GM21717 (cell line): ENCODE data around the gene CCDC40.

Source experiments
- ATAC-seq: cut with Tn5 transposase; IDR thresholded peaks from one replicate; pipeline ENCODE4 v1.9.1; 2021; ENCODE audit warnings: mild to moderate bottlenecking, moderate library complexity; ENCODE audit not compliant: unreplicated experiment

The CCDC40 gene

DNA sequence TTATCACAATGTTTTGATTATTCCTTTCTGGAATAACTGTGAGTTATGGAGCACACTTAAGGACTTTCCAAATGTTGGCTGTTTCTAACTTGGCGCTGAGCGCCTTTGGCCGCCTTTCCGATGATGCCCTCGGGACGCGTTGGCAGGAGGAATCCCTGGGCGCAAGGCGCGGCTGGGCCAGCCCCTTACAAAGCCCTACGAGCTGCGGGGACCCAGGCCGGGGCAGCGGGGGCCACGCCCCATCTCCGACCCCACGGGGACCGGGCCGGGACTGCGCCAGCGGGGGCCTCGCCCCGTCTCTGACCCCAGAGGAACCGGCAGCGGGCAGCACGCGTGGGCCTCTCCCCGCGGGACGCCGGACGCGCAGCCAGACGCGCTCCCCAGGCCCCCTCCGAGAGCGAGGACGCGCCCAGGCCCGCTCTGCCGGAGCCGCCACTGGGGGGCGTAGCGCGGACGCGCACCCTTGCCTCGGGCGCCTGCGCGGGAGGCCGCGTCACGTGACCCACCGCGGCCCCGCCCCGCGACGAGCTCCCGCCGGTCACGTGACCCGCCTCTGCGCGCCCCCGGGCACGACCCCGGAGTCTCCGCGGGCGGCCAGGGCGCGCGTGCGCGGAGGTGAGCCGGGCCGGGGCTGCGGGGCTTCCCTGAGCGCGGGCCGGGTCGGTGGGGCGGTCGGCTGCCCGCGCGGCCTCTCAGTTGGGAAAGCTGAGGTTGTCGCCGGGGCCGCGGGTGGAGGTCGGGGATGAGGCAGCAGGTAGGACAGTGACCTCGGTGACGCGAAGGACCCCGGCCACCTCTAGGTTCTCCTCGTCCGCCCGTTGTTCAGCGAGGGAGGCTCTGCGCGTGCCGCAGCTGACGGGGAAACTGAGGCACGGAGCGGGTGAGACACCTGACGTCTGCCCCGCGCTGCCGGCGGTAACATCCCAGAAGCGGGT lies 64.8 kb downstream of the CCDC40 start, which contains the start of gene GAA:
GAA (plus strand) TSS at position 571 of the 935 bp plus-strand sequence. CDS start 3,006 bp downstream, outside the sequence.
- peak; percentile 39 for ATAC-seq

DNA sequence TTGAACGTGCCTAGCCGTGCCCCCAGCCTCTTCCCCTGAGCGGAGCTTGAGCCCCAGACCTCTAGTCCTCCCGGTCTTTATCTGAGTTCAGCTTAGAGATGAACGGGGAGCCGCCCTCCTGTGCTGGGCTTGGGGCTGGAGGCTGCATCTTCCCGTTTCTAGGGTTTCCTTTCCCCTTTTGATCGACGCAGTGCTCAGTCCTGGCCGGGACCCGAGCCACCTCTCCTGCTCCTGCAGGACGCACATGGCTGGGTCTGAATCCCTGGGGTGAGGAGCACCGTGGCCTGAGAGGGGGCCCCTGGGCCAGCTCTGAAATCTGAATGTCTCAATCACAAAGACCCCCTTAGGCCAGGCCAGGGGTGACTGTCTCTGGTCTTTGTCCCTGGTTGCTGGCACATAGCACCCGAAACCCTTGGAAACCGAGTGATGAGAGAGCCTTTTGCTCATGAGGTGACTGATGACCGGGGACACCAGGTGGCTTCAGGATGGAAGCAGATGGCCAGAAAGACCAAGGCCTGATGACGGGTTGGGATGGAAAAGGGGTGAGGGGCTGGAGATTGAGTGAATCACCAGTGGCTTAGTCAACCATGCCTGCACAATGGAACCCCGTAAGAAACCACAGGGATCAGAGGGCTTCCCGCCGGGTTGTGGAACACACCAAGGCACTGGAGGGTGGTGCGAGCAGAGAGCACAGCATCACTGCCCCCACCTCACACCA lies 65.7 kb downstream of the CCDC40 start:
- ATAC-seq = no peak

DNA sequence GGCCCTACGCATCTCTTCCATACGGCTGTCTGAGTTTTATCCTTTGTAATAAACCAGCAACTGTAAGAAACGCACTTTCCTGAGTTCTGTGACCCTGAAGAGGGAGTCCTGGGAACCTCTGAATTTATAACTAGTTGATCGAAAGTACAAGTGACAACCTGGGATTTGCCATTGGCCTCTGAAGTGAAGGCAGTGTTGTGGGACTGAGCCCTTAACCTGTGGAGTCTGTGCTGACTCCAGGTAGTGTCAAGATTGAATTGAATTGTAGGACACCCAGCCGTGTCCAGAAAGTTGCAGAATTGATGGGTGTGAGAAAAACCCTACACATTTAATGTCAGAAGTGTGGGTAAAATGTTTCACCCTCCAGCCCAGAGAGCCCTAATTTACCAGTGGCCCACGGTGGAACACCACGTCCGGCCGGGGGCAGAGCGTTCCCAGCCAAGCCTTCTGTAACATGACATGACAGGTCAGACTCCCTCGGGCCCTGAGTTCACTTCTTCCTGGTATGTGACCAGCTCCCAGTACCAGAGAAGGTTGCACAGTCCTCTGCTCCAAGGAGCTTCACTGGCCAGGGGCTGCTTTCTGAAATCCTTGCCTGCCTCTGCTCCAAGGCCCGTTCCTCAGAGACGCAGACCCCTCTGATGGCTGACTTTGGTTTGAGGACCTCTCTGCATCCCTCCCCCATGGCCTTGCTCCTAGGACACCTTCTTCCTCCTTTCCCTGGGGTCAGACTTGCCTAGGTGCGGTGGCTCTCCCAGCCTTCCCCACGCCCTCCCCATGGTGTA lies 66.4 kb downstream of the CCDC40 start:
- no peak for ATAC-seq

DNA sequence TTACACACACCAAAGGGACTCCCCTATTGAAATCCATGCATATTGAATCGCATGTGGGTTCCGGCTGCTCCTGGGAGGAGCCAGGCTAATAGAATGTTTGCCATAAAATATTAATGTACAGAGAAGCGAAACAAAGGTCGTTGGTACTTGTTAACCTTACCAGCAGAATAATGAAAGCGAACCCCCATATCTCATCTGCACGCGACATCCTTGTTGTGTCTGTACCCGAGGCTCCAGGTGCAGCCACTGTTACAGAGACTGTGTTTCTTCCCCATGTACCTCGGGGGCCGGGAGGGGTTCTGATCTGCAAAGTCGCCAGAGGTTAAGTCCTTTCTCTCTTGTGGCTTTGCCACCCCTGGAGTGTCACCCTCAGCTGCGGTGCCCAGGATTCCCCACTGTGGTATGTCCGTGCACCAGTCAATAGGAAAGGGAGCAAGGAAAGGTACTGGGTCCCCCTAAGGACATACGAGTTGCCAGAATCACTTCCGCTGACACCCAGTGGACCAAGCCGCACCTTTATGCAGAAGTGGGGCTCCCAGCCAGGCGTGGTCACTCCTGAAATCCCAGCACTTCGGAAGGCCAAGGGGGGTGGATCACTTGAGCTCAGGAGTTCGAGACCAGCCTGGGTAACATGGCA lies 67.1 kb downstream of the CCDC40 start:
- ATAC-seq = no peak

DNA sequence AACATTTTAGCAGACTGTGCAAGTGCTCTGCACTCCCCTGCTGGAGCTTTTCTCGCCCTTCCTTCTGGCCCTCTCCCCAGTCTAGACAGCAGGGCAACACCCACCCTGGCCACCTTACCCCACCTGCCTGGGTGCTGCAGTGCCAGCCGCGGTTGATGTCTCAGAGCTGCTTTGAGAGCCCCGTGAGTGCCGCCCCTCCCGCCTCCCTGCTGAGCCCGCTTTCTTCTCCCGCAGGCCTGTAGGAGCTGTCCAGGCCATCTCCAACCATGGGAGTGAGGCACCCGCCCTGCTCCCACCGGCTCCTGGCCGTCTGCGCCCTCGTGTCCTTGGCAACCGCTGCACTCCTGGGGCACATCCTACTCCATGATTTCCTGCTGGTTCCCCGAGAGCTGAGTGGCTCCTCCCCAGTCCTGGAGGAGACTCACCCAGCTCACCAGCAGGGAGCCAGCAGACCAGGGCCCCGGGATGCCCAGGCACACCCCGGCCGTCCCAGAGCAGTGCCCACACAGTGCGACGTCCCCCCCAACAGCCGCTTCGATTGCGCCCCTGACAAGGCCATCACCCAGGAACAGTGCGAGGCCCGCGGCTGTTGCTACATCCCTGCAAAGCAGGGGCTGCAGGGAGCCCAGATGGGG lies 68.0 kb downstream of the CCDC40 start:
- no peak for ATAC-seq

DNA sequence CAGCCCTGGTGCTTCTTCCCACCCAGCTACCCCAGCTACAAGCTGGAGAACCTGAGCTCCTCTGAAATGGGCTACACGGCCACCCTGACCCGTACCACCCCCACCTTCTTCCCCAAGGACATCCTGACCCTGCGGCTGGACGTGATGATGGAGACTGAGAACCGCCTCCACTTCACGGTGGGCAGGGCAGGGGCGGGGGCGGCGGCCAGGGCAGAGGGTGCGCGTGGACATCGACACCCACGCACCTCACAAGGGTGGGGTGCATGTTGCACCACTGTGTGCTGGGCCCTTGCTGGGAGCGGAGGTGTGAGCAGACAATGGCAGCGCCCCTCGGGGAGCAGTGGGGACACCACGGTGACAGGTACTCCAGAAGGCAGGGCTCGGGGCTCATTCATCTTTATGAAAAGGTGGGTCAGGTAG lies 68.5 kb downstream of the CCDC40 start:
- ATAC-seq = no peak

DNA sequence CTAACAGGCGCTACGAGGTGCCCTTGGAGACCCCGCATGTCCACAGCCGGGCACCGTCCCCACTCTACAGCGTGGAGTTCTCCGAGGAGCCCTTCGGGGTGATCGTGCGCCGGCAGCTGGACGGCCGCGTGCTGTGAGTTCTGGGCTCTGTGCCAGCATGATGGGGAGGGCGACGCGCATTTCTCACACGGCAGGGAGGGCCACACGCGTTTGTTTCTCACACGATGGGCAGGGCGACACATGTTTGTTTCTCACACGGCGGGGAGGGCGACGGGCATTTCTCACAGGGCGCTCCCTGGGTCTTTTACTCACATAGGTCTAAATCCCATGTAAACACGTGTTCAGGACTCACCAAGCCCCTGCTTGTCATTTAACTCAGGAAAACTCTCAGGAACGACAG lies 69.3 kb downstream of the CCDC40 start:
- no peak for ATAC-seq

DNA sequence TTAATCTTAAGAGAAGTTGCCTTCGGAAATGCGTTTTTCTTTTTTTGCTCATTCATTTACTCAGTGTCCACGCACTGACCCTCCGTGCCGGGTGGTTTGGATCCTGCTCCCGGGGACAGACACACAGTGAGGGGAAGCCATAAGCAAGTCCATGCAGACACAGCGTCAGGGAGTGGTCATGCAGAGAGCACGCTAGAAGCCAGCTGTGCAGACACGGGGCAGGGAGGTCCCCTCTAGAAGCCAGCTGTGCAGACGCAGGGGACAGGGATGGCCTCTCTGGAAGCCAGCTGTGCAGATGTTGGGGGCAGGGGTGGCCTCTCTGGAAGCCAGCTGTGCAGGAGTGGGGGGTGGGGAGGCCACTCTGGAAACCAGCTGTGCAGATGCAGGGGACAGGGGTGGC lies 69.7 kb downstream of the CCDC40 start:
- ATAC-seq = no peak

DNA sequence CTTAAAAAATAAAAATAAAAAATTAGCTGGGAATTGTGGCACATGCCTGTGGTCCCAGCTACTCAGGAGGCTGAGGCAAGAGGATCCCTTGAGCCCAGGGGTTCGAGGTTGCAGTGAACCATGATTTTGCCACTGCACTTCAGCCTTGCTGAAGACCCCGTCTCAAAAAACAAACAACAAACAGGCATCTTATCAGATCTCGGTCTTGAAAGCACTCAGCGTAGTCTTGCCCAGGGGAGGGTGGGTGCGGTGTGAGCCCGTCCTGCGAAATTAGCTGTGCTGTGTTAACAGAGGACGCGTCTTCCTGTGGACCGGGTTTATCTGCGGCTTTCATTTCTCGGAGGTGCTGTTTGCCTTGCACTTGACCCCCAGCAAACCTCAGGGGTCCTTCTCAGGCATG lies 70.3 kb downstream of the CCDC40 start:
- ATAC-seq = no peak

DNA sequence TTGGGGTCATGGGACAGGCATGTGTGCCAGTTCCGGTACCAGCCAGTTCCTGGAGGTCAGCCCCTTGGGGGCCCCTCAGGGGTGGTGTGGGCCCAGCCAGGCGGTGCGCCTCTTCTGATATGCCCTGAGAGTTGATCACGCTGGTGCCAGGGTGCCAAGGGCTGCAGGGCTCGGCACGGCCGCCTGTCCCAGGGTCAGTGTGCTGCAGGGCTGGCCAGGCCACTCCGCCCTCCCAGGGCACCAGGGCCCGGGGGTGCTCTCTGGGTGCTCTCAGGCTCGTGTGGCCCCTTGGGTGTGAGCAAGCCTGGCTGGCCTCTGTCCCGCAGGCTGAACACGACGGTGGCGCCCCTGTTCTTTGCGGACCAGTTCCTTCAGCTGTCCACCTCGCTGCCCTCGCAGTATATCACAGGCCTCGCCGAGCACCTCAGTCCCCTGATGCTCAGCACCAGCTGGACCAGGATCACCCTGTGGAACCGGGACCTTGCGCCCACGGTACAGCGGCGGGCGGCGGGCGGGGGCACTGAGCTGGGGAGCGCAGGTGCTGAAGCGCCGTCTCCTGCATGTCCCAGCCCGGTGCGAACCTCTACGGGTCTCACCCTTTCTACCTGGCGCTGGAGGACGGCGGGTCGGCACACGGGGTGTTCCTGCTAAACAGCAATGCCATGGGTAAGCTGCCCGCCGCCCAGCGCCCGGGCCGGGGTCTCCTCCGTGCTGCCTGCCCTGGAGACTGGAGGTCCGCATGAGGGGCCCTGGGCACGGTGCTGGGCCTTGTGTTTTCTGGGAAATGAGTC lies 71.0 kb downstream of the CCDC40 start:
- no peak for ATAC-seq

DNA sequence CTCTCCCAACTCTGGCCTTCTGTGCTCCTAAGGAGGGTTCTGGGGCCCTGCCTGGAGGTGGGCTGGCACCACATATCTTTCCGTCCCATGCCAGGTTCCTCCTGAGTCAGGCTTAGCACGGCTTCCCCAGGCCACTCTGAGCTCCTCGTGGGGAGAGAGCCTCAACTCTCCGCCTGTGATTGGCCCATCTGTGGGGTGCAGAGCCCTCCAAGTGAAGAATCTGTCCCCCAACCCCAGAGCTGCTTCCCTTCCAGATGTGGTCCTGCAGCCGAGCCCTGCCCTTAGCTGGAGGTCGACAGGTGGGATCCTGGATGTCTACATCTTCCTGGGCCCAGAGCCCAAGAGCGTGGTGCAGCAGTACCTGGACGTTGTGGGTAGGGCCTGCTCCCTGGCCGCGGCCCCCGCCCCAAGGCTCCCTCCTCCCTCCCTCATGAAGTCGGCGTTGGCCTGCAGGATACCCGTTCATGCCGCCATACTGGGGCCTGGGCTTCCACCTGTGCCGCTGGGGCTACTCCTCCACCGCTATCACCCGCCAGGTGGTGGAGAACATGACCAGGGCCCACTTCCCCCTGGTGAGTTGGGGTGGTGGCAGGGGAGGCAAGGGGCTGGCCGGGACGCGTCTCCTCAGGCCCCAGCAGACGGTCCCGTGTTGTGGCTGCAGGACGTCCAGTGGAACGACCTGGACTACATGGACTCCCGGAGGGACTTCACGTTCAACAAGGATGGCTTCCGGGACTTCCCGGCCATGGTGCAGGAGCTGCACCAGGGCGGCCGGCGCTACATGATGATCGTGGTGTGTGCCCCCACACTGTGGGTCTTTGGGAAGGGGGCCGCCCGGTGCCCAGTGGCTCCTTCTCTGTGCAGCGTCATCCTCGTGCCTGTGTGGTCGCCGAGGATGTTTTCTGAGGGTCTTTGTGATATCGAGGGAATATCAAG lies 71.9 kb downstream of the CCDC40 start:
- no peak for ATAC-seq

DNA sequence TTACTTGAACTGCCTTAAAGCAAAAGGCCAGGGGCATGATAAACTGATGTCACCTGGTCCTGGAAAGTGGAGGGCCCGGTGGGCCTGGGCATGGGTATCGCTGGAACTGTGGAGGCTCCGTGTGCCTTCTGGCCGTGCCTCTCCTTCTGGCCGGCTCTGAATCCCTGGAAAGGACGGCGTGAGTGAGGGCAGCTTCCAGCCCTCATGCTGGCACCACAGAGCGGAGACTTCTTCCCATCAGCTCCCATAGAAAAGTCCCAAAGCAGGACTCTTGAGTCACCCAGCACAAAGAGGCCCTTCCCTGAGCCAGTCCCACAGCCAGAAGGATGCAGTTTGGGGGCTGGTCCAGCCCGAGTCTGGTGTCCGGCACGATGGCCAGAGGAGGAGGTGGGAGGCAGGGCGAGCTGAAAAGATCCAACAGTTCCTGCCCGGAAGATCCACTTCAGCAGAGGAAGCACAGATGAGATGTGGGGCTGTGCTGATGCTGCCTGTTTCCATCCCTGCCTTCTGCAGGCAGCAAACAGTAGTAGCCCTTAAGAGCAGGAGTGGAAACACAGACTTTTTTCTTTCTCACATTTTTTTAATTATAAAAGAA lies 72.7 kb downstream of the CCDC40 start:
- no peak for ATAC-seq

DNA sequence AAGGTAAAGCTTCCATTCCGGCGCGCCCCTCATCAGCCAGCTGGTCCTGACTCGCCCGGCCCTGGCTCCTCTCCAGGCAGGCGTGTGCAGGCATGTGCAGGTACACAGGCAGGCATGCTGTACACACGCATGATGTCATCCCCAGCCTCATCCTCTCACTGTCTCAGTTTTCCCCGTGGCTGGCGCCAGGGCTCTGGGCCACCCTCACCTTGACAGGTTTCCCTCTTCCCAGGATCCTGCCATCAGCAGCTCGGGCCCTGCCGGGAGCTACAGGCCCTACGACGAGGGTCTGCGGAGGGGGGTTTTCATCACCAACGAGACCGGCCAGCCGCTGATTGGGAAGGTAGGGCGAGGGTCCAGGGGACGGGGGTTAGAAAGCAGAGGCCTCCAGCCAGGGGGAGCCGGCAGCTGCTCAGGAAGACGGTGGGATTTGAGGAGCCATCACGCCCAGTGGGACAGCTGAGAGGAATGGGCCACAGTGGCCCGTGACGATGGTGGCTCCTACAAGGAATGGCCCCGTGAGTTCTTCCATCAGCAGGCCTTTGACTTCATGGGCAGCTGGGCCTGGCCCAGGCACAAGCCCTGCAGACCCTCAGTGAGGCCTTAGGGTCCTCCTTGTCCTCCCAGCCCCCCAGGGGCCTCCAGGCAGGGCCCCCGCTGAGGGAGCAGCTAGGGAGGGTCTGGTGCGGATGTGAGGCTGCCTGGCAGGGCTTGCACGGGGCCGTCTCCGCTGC lies 73.4 kb downstream of the CCDC40 start:
- ATAC-seq = no peak

DNA sequence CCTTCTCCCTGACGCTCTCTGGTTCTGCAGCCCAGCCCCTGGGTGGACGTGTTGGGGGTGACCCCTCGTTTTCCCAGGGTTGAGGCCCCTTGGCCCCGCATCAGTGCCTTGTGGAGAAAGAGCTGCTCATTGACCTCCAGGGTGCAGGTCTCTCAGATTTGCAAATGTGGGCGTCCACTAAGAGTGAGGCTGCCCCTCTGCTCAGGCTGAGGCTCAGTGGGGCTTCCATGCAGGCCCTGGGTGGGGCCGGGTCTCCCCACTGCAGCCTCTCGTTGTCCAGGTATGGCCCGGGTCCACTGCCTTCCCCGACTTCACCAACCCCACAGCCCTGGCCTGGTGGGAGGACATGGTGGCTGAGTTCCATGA lies 74.0 kb downstream of the CCDC40 start:
- ATAC-seq = no peak

DNA sequence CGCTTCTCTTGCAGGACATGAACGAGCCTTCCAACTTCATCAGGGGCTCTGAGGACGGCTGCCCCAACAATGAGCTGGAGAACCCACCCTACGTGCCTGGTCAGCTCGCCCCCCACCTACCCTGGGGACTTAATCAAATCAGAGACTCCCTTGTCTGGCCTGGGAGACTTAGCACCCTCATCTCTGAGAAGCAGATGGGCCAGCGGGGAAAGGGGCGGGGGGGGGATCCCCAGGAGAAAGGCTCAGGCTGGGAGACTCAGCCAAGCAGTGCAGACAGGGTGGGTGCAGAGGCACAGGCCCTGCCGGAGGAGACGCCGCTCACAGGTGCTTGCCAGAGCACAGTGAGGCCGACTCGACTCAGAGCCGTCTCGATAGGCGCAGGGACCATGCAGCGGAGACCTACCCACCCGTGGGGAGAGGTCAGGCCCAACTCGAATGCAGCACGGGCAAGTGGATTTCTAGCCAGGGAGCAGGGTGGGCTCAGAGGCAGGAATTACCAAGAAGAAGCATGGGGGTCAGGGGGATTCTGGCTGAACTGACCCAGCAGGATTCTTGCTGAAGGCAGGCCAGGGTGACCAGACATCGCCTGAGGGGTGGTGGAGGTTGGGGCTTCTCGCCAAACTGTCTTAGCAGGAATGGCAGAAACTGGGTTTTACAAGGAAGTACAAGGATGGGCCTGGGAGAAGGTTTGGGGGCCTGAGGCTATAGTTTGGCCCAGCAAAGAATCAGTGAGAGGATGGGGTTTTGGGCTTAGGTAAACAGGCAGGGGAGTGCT lies 74.7 kb downstream of the CCDC40 start:
- ATAC-seq = no peak

DNA sequence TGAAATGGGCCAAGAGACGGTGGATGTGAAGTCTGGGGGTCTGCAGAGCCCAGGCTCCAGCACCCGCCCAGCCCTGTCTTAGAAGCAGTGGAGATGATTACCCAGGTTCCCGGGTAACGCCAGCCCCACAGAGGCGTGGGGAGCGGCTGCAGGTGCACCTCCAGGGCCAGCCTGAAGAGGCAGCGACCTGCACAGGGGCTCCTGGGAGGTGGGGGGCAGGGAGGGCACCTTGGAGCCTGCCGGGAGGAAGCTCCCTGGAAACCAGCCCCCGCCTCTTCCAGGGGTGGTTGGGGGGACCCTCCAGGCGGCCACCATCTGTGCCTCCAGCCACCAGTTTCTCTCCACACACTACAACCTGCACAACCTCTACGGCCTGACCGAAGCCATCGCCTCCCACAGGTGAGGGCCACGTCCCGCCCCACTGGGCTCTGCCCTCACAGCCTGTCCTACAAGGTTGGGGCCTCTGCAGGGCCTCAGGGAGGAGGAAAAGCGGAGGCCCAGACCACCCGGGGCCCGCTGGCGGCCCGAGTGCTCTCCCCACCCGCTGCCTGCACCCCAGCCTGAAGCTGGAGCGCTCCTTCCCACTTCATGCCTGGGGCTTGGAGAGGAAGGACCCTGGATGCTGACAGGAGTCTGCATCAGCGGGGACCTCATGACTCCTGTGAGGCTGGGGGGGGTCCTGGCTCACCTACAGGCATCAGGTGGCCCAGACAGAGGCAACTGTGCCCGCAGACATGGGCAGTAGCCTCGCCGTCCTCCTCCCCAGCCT lies 75.4 kb downstream of the CCDC40 start:
- ATAC-seq = no peak
